NOMO-1 treated with DMSO at 0.1 percent for 48 hours (cell line): Measurements from ENCODE around the gene SORCS2.

Experiments
- DNase-seq: peaks from one replicate; lab custom pipeline; 2025; ENCODE audit not compliant: unreplicated experiment; lab: John Stamatoyannopoulos, UW

SORCS2 gene

DNA sequence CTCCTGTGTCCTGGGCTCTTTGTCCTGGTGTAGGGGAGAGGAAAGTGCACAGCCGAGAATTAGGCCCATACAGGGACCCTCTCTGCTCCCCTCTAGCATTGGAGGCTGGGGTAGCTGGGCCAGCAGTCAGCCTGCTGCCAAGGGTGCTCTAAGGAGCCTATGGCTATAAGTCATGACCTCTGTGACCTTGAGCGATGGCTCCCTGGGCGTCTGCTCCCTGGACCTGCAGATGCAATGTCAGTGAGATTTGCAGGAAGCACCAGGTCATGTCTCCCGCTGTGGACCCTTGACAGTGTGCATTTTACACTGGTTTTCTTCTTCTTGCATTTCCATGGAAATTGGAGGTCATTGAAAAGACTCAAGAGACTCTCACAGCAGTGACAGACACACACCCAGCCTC is 476.5 kb downstream of the SORCS2 start:
- no peak for DNase-seq

DNA sequence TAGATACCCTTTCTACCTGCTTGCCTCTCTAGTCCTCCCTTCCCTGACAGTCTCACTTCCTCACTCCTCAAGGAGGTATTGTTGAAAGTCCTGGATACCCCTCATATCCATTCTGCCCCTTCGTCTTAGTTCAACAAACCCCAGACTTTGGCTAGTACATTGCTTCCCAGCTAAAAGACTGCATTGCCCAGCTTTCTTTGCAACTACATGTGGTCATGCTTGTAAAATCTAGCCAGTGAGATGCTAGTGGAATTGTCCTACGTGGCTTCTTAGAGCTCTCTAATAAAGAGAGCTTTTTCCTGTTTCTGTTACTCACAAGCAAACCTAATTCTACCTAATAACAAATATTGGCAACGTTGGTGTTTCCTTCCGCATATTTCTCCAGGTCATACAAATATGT is 480.3 kb downstream of the SORCS2 start:
- peak; percentile 56 for DNase-seq

DNA sequence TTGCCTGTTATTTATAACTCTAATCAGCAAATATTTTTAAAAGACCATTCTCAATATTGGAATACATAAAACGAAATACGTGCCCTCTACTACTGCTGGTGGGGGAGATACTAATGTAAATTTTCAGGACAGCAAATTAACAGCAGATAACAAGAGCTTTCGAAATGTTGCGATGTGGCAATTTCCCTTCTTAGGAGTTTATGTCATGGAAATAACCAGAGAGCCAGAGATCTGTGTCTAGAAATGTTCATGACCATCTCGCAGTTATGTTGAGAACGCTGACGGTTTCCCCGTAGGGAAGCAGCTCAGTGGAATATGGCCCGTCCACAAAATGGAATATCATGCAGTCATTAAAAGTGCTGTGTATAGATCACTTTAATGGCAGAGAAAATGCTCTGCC is 480.8 kb downstream of the SORCS2 start:
- DNase-seq = peak; percentile 93

DNA sequence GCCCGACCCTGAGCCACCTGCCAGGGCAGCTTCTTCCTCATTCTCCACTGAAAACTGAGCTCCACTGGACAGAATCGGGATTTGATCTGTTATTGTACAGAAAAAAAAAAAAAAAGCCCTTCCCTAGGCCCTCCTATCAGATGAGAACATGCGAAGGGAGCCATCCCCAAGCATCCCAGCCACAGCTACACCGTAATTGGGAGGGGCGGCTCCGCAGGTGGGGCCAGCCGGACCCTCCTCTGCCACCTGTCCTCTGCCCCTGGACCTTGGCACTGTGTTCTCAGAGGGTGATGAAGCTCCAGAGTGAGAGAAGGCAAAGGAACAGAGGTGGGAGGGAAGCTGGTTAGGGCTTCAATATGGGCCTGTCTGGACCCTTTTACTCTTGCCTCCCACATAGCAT is 482.4 kb downstream of the SORCS2 start:
- DNase-seq = no peak

DNA sequence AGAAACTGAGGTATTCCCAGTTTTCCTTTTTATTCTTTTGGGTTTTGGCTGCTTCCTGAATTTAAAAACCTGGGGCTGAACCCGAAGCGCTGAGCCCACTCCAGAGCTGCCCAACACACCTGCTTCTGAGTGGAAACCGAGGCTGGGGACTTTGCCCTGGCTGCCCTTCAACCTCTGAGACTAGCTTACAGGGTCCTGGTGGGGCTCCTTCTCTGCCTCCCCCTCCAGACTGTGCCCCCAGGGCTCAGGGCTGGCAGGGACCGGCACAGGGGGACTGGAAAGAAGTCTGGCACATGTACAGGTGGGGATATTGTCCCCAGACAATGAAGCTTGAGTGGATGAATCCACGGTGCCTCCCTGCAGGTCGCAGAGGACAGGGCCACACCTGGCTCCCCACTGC is 482.8 kb downstream of the SORCS2 start:
- DNase-seq = no peak

DNA sequence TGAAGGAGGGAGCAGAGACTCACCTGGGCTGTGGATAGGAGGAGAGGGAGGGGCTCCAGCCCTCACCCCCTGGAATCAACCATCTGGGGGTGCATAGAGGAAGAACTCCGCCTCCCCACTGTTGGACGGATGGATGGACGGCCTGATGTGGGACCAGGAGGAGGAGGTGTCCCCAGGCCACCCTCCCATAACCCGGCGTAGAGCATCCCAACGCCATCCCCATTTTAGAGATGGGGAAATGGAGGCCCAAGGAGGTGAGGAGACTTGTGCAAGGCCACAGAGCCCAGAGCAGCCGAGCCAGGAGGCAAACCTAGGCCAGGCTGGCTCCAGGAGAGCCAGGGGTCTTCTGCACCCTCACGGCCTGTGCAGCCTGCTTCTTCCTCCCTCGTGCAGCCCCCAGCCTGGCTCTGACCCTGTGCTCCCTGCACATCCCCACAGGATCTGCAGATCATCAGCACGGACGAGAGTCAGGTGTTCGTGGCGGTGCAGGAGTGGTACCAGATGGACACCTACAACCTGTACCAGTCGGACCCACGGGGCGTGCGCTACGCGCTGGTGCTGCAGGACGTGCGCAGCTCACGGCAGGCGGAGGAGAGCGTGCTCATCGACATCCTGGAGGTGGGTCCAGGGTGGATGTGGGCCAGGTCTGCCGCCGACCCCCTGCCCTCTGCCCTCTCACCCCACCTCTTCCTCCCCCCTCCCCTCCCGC is 483.4 kb downstream of the SORCS2 start:
- DNase-seq = no peak

DNA sequence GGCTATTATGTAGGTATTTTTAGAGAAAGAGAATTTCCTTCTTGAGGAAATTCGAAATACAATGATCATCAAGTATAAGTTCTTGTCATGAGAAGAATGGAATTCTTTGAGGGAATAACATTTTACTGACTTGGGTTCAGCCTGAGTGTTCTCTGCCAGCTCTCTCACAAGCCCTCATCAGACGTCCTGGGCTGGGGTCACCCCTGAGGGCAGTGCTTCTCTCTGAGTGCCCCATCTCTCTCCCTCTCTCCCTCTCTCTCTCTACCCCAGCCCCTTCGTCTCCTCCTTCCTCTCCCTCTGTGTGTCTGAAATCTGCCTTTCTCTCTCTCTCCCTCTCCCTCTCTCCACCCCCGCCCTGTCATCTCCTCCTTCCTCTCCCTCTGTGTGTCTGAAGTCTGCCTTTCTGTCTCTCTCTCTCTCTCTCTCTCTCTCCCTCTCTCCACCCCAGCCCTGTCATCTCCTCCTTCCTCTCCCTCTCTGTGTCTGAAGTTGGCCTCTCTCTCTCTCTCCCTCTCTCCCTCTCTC is 484.1 kb downstream of the SORCS2 start:
- no peak for DNase-seq

DNA sequence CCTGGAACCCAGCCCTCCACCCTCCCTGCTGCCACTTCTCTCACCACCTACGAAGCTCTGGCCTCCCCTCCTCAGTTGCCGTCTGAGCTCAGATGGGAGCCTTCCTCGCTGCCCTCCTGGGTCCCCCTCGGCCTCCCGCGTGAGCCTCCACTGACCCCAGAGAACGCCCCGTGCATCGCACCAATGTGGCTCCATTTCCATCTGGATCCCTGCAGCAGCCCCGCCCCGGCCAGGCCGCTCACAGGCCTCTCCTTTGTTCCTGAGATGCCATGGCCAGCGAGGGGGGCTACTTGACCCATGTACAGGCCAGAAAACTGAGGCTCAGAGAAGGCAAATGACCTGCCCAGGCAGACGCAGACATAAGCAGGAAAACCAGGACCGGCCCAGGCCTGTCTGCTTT is 484.7 kb downstream of the SORCS2 start:
- DNase-seq = no peak

DNA sequence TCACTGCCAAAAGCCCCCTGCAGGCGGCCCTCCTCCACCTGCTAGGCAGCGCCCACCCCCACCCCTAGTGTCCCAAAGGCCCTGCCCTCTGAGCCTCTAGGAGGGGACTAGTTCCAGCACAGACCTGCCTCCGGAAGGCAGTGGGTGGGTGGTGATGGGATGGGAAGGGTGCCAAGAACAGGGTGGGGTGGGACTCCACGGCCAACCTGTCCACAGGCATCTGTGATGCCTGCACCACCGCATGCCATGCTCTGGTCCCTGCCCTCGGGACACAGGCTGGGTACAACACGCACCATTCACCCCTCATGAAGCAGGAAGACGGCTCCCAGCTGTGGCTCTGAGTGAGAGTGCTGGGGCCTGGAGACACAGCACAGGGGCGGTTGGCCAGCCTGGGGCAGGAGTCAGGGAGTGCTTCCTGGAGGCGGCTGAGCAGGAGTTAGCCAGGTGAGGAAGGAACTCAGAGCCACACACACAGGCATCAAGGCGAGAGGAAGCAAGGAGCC is 485.5 kb downstream of the SORCS2 start:
- no peak for DNase-seq

DNA sequence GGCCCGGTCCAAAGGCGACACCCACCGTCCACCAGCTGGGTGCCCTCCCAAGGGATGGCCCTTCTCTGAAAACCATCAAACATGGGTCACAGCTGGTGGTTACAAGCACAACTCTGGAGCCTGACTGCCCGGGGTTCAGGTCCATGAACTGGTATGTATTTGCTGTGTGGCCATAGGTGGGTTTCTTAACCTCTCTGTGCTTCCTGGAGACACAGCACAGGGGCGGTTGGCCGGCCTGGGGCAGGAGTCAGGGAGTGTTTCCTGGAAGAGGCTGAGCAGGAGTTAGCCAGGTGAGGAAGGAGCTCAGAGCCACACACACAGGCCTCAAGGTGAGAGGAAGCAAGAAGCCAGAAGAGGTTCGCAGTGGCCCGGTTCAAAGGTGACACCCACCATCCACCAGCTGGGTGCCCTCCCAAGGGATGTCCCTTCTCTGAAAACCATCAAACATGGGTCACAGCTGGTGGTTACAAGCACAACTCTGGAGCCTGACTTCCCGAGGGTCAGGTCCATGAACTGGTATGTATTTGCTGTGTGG is 486.0 kb downstream of the SORCS2 start:
- DNase-seq = no peak

DNA sequence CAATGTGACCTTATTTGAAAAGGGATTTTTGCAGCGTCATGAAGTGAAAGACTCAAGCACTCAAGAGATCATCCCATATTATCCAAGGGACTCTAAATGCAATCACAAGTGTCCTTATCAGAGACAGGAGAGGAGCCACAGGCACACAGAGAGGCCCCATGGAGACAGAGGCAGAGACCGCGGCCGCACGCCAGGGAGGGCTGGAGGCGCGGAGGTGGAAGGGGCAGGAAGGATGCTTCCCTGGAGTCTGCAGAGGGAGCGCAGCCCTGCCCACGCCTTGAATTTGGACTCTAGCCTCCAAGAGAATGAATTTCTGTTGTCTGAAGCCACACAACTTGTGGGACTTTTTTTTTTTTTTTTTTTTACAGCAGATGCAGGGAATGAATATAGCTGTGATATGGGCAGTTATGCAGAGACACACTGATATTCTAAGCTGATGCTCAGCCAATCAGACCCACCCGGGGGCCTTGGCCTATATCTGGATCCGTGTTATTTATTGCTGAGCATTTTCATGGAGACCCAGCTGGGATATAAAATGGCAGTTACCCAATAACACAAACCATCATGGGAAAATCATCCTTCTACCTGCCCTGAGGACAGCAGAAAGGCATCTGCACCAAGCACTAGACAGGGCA is 487.2 kb downstream of the SORCS2 start:
- no peak for DNase-seq

DNA sequence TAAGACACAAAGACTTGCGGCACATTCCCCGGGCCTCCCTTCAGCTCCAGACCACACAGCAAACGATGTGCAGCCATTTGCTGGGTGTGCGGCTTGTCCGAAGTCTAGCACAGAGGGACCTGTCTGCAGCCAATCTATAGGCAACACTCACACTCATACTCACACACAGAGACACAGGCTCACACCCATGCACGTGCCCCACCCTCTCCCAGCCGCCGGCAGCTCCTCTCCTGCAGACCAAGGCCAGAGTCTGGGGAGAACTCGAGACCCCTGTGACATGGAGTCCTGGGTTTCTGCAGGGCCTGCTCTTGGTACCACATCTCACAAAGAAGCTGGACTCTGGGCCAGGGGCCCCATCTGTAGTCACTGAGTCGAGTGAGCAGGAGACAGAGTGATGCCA is 487.8 kb downstream of the SORCS2 start:
- DNase-seq = no peak

DNA sequence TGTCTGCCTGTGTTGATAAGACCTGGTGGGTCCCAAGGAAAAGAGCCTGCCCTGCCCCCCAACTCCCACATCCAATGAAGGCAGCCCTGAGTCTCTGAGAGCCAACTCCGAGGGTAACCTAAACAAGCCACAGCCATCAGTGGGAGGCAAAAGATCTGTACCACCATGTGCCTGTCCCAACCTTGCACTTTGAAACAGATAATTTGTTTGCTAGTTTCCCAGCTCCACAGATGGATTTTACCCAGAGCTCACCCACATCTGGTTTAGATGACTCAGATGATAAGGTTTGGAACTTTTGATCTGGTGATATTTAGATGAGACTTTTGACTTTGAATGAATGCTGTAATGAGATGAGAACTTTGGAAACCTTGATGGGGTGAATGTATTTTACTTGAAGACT is 488.4 kb downstream of the SORCS2 start:
- no peak for DNase-seq

DNA sequence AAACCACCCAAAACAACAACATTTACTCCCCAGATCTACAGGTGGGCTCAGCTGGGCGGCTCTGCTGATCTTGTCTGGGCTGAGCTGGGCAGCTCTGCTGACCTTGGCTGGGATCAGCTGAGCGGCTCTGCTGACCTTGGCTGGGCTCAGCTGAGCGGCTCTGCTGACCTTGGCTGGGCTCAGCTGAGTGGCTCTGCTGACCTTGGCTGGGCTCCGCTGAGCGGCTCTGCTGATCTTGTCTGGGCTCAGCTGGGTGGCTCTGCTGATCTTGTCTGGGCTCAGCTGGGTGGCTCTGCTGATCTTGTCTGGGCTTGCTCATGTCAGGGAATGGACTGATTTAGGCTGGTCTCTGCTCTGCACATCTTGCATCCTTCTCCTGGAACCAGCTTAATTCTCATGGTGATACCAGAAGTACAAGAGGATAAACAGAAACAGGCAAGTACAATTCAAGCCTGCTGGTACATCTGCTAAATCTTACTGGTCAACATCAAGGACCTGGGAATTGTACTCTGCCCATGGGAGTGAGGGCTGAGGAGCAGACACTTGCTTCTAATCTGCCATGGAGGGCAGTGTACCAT is 490.9 kb downstream of the SORCS2 start:
- DNase-seq = no peak

DNA sequence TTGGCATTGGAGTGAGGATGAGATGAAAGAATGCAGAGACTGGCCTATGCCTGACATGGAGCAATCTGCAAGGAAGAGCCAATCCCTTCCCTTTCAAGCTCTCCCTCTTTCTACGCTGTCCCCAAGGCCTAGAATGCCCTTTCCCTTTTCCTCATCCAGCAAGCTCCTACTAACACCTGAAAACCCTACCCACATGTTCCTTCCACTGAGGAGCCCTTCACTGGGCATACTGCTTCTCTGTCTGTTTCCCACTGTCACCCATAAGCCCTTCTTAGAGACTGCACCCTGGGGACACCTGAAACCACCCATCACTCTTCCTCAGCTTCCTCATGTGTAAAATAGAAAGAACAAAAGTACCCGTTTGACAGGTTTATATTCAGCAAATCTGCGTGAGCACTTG is 492.0 kb downstream of the SORCS2 start:
- DNase-seq = no peak

DNA sequence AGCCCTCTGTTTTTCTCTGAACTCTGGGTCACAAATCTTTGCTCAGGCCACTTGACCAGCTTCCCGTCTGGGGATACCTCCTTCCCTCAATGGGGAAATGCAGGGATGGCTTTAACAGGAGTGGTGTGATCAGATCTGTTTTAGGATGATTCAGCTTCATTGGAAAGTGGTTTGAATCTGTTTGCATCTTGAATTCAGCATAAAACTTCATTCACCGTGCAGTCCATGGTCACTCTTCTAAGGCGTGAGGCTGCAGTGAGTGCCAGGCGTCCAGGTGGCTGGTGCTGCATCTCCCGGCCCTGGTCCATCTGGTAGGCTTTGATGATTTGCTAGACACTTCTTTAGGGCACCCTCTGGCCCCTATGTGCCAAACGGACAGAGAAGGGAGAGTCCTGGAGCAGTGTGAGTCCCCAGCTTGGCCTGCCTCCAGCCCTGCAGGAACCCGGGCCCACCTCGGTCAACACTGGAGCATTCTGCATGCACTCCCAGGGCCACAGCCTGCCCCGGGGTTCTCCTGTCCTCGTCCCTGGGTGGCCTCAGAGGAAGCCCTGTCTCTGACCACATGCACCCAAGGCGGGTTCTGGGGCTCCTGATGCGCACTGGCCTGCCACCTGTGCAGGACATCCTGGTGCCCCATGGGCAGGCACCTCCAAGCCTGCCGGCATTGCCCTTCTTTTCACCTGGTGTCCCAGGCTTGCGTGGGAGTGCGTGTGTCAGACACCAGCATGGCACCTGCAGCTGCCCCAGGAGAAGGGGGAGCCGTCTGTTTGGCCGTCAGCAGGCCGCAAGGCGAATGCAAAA is 493.9 kb downstream of the SORCS2 start:
- DNase-seq = no peak

DNA sequence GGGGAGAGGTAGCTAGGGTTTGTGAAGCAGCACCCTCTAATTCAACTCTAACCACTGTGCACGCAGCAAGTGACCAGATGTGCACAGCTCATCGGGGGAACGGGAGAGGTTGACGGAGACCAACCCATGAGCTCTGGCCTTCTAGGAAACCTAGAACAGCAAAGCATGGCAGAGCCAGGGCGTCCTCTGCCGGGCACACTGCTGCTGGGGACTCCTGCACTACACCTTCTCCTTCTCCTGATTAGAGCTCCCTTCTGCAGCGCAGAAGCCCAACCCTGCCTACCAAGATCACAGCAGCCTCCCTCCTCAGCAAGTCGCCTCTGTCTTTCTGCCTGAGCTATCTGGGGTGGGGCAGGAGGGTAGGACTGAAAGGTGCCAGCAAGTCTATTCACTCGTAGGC is 494.7 kb downstream of the SORCS2 start:
- DNase-seq = no peak

DNA sequence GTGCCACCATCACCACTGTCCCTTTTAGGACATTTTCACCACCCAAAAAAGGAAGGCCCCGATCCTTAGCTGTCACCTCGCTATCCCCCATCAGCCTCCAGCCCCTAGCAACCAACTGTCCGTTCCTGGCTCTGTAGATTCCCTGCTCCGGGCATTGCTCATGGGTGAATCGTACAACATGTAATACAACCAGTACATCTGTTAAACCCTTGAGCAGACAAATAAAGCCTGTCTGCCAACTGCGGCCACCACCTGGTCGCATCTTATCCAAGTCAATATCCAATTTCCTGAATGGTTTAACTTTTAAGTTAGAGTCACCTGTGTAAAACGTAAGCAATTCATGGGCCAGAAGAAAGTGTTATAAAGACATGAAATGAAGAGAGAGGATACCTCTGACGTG is 495.5 kb downstream of the SORCS2 start:
- no peak for DNase-seq

DNA sequence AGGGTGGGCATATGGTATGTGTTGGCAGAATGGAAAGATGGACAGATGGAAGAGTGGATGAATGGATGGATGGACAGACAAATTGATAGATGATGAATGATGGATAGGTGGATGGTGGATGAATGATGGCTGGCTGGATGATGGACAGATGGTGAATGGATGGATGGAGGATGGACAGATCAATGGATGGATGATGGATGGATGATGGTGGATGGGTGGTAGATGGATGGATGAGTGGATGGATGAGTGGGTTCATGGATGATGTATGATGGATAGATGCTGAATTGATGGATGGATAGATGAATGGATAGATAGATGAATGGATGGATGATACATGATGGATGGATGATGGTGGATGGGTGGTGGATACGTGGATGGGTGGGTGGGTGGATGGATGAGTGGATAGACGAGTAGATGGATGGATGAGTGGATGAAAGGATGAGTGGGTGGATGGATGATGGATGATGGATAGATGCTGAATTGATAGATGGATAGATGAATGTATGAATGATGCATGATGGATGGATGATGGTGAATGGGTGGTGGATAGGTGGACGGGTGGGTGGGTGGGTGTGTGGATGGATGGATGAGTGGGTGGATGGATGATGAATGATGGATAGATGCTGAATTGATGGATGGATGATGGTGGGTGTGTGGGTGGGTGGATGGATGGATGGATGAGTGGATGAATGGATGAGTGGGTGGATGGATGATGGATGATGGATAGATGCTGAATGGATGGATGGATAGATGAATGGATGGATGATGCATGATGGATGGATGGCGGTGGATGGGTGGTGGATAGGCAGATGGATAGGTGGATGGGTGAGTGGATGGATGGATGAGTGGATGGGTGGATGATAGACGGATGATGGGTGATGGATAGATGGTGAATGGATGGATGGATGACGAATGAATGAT is 497.7 kb downstream of the SORCS2 start:
- no peak for DNase-seq

DNA sequence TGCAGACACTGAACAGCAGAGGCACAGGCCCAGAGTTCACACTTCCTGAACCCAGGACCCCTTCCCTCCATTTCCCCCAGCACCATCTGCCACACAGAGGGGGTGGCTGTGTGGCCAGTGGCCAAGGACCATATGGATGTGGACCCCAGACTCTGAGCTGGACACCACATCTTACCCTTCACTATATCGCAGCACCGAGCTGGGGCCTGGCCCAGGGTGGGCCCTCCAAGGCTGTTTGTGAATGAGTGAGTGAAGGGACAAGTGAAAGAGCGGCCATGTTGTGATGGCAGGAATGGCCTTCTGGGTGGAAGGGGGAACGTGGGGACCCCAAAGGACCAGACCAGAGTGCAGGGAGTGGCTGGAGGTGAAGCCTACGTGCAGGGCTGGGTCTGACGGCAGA is 498.7 kb downstream of the SORCS2 start:
- DNase-seq = no peak
